Activated T-cell treated with anti-CD3 and anti-CD28 coated beads, Interleukin-2, amount 50 U/mL, for 4 hours (primary cell): ENCODE results near the gene TIMM21. TPM values are rescaled to one million over a fixed set of nuclear protein-coding genes. Genes with fewer than 3 reads are reported as not detected.

ENCODE experiments used
- ATAC-seq, 2 donors: fragments of 200-7000 bp; cut with Tn5 transposase; one replicate each; pipeline ENCODE4 v1.10.0; 2021
- DNase-seq: peaks from one replicate; pipeline ENCODE4 v3.0.0-alpha.2; 2020
- H3K27me3 Mint-ChIP-seq: one replicate; pipeline ENCODE4 v1.8.0; 2021; ENCODE audit warnings: low read depth, mixed read lengths
- H3K36me3 Mint-ChIP-seq: one replicate; pipeline ENCODE4 v1.8.0; 2022; ENCODE audit warnings: mixed read lengths; ENCODE audit not compliant: insufficient read depth
- H3K4me1 Mint-ChIP-seq: one replicate; pipeline ENCODE4 v1.8.0; 2021; ENCODE audit warnings: low read depth, mixed read lengths
- H3K4me3 Mint-ChIP-seq: one replicate; pipeline ENCODE4 v1.8.0; 2021; ENCODE audit warnings: mild to moderate bottlenecking, moderate library complexity, mixed read lengths
- H3K9me3 Mint-ChIP-seq: one replicate; pipeline ENCODE4 v1.8.0; 2021; ENCODE audit warnings: mixed read lengths
- total RNA-seq, 3 donors: library from RNA; stranded (reverse); gene quantifications; one replicate each; pipeline ENCODE4 v1.2.1, GENCODE V29; 2021

The TIMM21 gene, protein sequence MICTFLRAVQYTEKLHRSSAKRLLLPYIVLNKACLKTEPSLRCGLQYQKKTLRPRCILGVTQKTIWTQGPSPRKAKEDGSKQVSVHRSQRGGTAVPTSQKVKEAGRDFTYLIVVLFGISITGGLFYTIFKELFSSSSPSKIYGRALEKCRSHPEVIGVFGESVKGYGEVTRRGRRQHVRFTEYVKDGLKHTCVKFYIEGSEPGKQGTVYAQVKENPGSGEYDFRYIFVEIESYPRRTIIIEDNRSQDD
- total RNA-seq: 10 to 100 TPM; 52.3 to 64.2 (median 56.5) TPM

DNA sequence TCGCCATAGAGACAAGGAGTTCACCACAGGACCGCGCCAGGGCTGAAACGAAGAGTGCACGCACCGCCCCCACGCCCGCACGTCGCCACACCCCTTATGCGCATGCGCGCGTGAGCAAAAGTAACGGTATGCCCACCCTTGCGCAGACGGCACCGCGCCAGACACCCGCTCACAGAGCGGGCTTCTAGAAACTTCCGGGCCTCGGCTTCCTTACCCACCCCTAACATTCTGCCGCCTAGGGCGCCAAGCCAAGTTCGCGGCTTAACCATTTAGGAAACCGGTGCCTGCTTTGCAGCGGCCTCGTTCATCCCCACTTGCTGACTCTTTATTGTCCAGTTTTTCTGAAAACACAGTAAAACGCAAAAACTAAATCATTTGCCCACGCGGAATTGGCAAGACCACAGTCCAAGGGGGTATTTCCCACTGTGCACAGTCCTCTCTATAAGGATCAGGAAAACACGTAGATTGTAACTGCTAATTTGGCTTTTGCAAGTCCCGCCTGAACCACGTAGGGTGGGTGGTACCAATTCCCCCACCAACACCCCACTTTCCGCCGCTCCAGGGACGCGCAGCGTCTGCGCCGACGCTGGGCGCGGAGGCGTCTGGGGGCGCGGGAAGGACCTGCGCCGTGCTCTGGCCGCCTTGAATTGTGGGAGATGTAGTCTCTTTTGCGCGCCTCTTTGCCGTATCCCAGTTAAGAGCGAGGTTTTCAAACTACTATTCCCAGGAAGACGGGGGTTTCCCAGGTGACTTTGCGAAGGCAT is at the start of gene TIMM21, which contains the start of gene FBXO15:
Gene TIMM21 (plus strand): TSS at position 745 of the 764 bp plus-strand sequence. CDS start 286 bp downstream, outside the sequence.
Gene FBXO15 (minus strand): TSS at position 56 of the 764 bp plus-strand sequence. CDS start 49 bp downstream, at position 7.
- H3K36me3 Mint-ChIP-seq: peaks cover 4% of the 10 kb centered on the region
- DNase-seq (peak; percentile 94), ATAC-seq (peak; percentile 89 to 91)
- H3K9me3 Mint-ChIP-seq: no peaks in the 10 kb centered on the region
- no peaks in the 10 kb centered on the region for H3K27me3 Mint-ChIP-seq
- peaks cover 47% of the 10 kb centered on the region for H3K4me1 Mint-ChIP-seq
- H3K4me3 Mint-ChIP-seq: peak within 1 kb of the TSS; percentile 98

DNA sequence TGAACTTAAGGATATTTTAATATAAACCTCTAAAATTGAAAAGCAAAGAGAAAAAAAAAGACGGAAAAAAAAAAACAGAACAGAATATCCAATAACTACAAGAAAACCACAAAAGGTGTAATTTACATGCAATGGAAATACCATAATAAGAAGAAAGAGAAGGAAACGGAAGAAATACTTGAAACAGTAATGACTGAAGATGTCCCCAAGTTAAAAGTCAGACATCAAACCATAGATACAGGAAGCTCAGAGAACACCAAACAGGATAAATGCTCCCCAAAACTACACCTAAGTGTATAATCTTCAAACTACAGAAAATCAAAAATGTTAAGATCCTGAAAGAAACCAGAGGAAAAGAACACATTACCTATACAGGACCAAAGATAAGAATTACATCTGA is 39.9 kb upstream of the TIMM21 start:
- DNase-seq (no peak), ATAC-seq (no peak)
- Mint-ChIP-seq H3K4me3 (no peak overlapping the region), H3K9me3 (peaks cover 26% of the 10 kb centered on the region), H3K36me3 (peaks cover 4% of the 10 kb centered on the region), H3K27me3 (peaks cover 2% of the 10 kb centered on the region), H3K4me1 (peaks cover 9% of the 10 kb centered on the region)

DNA sequence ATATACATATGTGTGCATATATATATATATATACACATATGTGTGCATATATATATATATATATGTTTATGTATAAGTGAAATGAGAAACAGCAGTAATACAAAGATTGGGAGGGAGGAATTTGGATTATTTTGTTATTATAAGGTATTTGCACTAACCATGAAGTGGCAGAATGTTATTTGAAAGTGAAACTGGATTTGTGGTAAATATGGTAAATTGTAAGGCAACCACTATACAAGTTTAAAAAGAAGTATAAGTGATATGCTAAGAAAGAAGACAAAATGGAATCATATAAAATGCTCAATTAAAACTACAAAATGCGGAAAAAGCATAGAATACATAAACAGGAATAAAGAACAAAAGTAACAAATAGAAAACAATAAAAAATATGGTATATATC is 38.2 kb upstream of the TIMM21 start:
- Mint-ChIP-seq H3K9me3 (peaks cover 22% of the 10 kb centered on the region), H3K36me3 (peaks cover 4% of the 10 kb centered on the region), H3K4me3 (no peak overlapping the region), H3K4me1 (peaks cover 14% of the 10 kb centered on the region), H3K27me3 (peaks cover 2% of the 10 kb centered on the region)
- DNase-seq (no peak), ATAC-seq (no peak)

DNA sequence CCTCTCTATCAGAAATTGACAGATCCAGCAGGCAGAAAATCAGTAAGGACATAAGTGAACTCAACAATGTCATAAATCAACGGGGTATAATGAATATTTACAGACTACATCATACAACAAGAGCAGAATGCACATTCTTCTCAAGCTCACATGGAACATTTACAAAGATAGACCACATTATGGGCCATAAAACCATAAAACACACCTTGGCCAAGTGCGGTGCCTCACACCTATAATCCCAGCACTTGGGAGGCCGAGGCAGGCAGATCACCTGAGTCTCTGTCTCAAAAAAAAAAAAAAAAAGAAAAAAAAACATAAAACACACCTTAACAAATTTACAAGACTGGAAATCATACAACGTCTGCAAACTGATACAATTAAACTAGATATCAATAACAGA is 37.3 kb upstream of the TIMM21 start:
- ATAC-seq: no peak
- Mint-ChIP-seq H3K27me3 (peaks cover 2% of the 10 kb centered on the region), H3K9me3 (peaks cover 22% of the 10 kb centered on the region), H3K36me3 (peaks cover 4% of the 10 kb centered on the region), H3K4me3 (no peak overlapping the region), H3K4me1 (peaks cover 14% of the 10 kb centered on the region)
- no peak for DNase-seq

DNA sequence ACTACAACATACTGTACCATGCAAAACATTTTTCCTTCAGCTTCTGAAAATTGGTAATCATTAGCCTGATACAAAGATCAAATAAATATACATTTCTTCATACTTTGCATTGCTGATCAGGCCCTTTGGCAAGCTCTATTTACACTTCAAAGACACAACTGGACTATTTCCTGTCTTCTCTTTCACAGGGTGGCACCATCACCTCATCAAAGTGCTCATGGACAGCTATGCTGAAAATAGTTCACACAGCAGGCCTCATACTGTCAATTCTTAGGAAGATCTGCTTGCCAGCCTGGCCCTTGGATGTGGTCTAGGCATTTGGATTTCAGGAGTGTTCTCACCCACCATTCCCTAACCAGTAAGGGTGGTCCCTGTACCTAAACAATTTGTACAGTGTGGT is 34.6 kb upstream of the TIMM21 start:
- DNase-seq: no peak
- H3K4me3 Mint-ChIP-seq: no peak overlapping the region
- no peak for ATAC-seq
- no peaks in the 10 kb centered on the region for H3K27me3 Mint-ChIP-seq
- peaks cover 4% of the 10 kb centered on the region for H3K36me3 Mint-ChIP-seq
- peaks cover 12% of the 10 kb centered on the region for H3K9me3 Mint-ChIP-seq
- H3K4me1 Mint-ChIP-seq: peaks cover 7% of the 10 kb centered on the region

DNA sequence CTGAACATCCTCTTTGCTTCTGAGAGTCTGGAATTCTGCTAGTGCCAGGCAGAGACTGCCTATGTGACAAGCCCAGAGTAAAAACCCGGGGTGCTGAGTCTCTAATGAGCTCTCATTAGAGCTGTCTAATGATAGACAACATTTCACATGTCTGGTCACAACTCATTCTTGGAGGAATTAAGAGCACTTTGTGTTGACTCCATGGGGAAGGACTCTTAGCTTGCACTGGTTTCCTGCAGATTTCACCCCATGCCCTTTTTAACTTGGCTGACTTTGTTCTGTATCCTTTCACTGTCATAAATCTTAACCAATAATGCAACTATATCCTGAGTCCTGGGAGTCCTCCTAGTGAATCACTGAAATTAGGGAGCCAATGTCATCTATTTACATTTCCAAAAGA is 34.2 kb upstream of the TIMM21 start:
- Mint-ChIP-seq H3K9me3 (peaks cover 11% of the 10 kb centered on the region), H3K27me3 (no peaks in the 10 kb centered on the region), H3K4me1 (peaks cover 7% of the 10 kb centered on the region), H3K36me3 (peaks cover 4% of the 10 kb centered on the region), H3K4me3 (no peak overlapping the region)
- DNase-seq (no peak), ATAC-seq (no peak)

DNA sequence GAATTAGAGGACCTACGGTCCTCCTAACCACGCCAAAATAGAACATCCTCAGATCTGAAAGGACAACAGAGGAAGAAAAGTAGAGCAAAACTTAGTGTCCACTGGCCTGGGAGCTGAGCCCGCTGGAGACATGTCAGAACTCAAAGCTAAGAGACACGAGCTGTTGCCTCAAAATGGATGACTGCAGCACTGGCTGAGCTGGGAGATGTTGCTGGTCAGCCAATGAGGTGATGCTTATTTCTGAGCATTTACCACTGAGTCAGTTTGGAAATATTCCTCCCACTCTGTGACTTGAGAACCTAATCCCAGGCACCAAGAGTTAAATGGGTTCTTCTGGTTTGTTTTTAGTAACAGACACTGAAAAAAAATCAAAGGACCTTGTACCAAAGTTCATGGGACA is 33.3 kb upstream of the TIMM21 start:
- Mint-ChIP-seq H3K9me3 (peaks cover 11% of the 10 kb centered on the region), H3K27me3 (no peaks in the 10 kb centered on the region), H3K4me3 (no peak overlapping the region), H3K36me3 (peaks cover 4% of the 10 kb centered on the region), H3K4me1 (peaks cover 7% of the 10 kb centered on the region)
- ATAC-seq (no peak), DNase-seq (no peak)

DNA sequence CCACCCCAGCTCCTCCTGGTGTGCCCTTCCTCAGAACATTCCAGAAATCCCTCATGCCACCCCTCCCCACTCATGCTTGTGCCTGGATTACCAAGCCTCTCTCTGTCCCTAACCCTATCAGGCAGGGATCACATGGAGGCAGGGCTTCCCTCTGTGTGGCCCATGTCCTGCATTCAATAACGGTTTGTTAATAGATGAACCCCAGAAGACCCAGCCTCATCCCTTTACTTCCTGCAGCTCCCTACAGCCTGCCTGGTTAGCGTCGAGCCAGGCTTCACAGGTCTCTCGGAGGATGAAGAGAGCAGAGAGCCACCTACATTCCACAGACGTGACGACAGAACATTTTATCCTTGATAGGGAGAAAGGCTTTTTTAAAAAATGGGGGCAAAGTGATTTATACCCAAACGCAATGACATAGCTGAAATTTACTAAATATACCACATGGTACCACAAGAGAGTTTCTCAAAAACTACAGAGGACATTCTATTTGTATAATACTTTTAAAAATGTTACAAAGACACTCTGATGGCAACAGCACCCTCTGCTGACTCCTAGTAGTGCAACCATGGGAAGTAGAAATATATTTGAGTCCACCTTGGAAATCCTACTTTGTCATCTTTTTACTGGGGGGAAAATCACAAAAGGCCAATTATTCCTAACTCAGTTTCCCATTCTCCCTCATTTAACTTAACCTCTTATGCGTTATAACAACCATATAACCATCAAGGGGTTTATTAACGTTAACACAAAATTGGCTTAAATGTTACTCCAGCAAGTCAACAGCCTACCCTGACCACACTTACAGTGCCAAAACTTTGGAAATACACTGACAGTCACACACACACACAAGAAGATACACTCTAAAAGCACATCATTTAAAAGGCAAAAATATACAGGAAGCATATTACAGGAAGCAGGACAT is 31.4 kb upstream of the TIMM21 start:
- ATAC-seq: no peak
- H3K9me3 Mint-ChIP-seq: peaks cover 6% of the 10 kb centered on the region

DNA sequence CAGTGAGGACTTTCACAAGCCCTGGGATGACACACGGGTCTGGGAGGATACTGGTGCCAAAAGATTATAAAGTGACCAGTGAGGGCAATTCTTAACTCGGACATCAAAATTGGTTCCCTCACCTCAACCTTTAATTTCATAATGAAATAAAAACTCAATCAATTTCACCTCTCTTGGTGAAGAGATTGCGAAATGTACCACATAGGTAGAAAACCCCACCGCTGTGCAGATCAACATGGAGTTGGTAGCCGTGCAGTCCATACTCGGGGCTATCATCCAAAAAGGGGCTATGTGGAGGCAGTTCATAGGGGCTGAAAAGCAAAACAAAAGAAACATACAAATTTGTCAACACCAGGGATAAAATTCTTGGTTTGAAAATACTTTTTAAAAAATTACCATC is 25.1 kb upstream of the TIMM21 start:
- DNase-seq: no peak
- Mint-ChIP-seq H3K36me3 (no peaks in the 10 kb centered on the region), H3K27me3 (no peaks in the 10 kb centered on the region), H3K4me3 (no peak overlapping the region), H3K9me3 (no peaks in the 10 kb centered on the region), H3K4me1 (no peaks in the 10 kb centered on the region)
- ATAC-seq: no peak

More for the DNA sequence above, 31.4 kb upstream of the TIMM21 start:
- no peak for DNase-seq
- Mint-ChIP-seq H3K27me3 (no peaks in the 10 kb centered on the region), H3K4me3 (no peak overlapping the region), H3K36me3 (no peaks in the 10 kb centered on the region), H3K4me1 (peaks cover 7% of the 10 kb centered on the region)

DNA sequence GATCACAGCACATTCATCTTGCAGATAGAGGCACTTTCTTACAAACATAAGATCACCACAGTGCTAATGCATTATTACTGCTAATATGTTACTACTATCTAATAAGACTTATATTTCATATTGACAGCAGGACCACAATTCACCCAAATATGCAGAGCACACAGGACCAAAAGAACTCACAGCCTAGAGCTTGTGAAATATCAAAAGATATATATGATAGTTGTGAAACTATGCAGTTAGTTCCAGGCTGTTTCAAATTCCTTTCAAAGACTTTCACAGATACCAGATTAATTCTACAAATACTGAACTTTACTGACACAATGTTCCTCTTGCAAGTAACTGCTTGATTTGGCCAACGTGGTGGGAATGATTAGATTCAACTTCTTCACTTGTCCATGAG is 23.7 kb upstream of the TIMM21 start:
- Mint-ChIP-seq H3K4me1 (no peaks in the 10 kb centered on the region), H3K36me3 (no peaks in the 10 kb centered on the region), H3K27me3 (no peaks in the 10 kb centered on the region), H3K9me3 (no peaks in the 10 kb centered on the region), H3K4me3 (no peak overlapping the region)
- ATAC-seq: no peak
- no peak for DNase-seq

DNA sequence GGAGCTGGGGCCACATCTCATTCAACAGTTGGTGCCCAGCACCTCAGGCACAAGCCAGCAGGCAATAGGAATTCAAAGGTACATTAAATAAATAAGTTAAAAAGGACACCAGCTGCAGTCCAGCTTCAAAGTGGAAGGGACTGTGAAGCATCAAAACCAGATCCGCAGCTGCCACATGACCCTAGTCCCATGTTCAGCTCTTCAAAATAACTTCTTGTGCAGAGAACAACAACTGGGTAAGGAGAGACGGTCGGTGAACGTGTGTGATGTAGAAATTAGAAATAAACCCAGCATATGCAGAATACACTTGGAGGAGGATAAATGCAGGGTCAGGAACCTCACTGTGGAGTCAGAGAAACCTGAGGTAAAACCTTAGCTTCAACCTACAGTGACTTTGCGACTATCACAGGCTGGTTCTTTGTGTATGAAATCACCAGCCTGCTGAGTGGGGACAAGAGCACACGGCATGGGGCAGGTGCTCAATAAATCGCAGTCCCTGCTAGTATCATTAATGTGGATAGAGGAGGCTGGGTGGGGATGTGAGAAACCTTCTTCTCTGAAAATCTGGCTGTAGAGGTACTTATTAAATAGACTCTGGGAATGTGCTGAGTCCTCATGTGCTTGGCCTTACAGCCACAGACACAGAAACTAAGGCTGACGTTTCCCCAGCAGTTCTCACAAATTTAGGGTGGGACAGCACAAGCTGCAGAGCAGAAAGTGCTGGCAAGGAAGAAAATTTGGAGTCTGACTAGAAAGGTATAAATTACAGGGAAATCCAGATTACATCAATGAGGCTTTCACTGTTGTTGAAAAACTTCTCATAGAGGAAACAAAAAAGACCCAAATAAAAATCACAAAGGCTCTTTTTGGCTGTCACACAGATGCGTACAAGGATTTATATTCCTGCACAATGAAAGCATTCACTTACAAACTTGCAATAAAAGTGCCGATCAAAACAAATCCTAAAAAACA is 21.4 kb upstream of the TIMM21 start:
- H3K36me3 Mint-ChIP-seq: no peaks in the 10 kb centered on the region
- no peak for DNase-seq
- H3K27me3 Mint-ChIP-seq: no peaks in the 10 kb centered on the region
- no peaks in the 10 kb centered on the region for H3K9me3 Mint-ChIP-seq
- H3K4me3 Mint-ChIP-seq: no peak overlapping the region
- H3K4me1 Mint-ChIP-seq: no peaks in the 10 kb centered on the region
- no peak for ATAC-seq

DNA sequence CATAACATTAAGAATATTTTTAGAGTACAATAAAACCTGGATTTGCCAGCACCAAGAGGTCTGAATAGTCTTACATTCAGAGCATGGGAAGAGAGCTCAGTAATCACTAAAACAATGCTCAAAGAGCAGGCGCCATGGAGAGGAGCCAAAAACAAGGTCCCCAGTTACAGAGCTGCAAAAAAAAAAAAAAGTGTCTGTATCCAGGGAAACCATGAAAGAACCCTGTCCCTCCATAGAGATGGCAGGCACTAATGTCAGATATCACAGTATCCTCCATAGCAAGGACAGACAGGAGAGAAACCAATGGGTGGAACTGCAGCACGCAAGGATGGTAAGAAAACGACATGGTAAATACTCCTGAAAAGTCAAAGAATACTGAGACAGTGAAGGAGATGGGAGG is 20.2 kb upstream of the TIMM21 start:
- Mint-ChIP-seq H3K9me3 (no peaks in the 10 kb centered on the region), H3K36me3 (no peaks in the 10 kb centered on the region), H3K4me1 (no peaks in the 10 kb centered on the region), H3K27me3 (no peaks in the 10 kb centered on the region), H3K4me3 (no peak overlapping the region)
- DNase-seq (no peak), ATAC-seq (no peak)

DNA sequence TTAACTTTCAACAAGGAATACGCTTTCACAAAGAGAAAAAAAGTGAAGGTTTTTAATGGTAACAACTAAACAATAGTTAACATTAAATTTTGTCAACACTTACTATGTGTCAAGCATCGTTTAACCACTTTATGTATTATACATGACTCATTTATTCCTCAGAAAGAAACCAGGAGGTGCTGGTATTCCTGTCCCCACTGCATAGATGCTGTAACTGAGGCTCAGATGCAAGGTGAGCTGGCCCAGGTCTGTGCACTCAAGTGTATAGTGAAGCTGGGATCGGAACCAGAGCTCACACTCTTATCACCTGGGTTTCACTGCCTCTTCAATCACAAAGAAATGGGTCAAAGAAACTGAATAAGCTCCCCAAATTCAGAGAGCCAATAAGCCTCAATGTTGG is 17.2 kb upstream of the TIMM21 start:
- DNase-seq (no peak), ATAC-seq (no peak)
- Mint-ChIP-seq H3K27me3 (no peaks in the 10 kb centered on the region), H3K4me3 (no peak overlapping the region), H3K36me3 (no peaks in the 10 kb centered on the region), H3K9me3 (no peaks in the 10 kb centered on the region), H3K4me1 (no peaks in the 10 kb centered on the region)
